H1 (cell line): ENCODE data around the gene MFSD2A. TPM values are rescaled to one million over a fixed set of nuclear protein-coding genes. Genes with fewer than 3 reads are reported as not detected.

ENCODE experiments used
- GTF2F1 ChIP-seq: IDR thresholded peaks from 2 replicates; pipeline ENCODE4 v1.6.1; 2012; ENCODE audit warnings: low read depth, low read length, improper control_type of control experiment, borderline replicate concordance
- NANOG ChIP-seq: IDR thresholded peaks from 2 replicates; pipeline ENCODE4 v1.6.1; 2011; ENCODE audit warnings: low read length, low read depth, mild to moderate bottlenecking, inconsistent platforms; ENCODE audit not compliant: insufficient read depth, poor library complexity, severe bottlenecking
- POLR2A ChIP-seq, 2 experiments: IDR thresholded peaks; 1 replicate in 1 of 2; 2 replicates in 1 of 2; pipeline ENCODE4 v1.6.1; 2011; ENCODE audit warnings: low read depth in 2 of 2, low read length in 2 of 2, mild to moderate bottlenecking in 2 of 2; ENCODE audit errors: control extremely low read depth in 1 of 2
- RBBP5 ChIP-seq: IDR thresholded peaks from 2 replicates; pipeline ENCODE4 v1.7.1; 2012; ENCODE audit warnings: low read depth, mild to moderate bottlenecking, inconsistent platforms, low read length, moderate library complexity, borderline replicate concordance
- TBP ChIP-seq: IDR thresholded peaks from 2 replicates; pipeline ENCODE4 v1.6.1; 2011; ENCODE audit warnings: low read depth, low read length, improper control_type of control experiment
- polyA plus RNA-seq, 7 experiments: library from polyadenylated mRNA; depleted of rRNA in 3 of 7; stranded (reverse) in 5 of 7; unstranded in 2 of 7; fragments of >200 nt in 5 of 7; fragments of 200-250 nt in 2 of 7; gene quantifications; 1 replicate in 5 of 7; 2 replicates in 1 of 7; 4 replicates in 1 of 7; pipeline versions ENCODE4 v1.2.1 to v1.2.3, GENCODE V29; 2011 to 2013; ENCODE audit warnings: missing spikeins in 2 of 7, mixed read lengths in 2 of 7
- total RNA-seq: library from RNA; stranded (reverse); fragmentation: NEBNext Ultra II Directional; extraction: Animal tissue kit (Norgen Biotek cat#: 25700); gene quantifications from 2 replicates; pipeline ENCODE4 v1.2.1, GENCODE V29; 2021
- TF ChIP-seq, protein P1 (sequence below): IDR thresholded peaks from 2 replicates; pipeline ENCODE4 v1.6.1; 2012; ENCODE audit warnings: low read length, inconsistent platforms

Gene MFSD2A
- total and polyA plus RNA-seq, 2 of the 8 experiments (the other 6 are each of a cell fraction or from before 2014, with no cell fraction given): 18.3 to 25.9 TPM

DNA sequence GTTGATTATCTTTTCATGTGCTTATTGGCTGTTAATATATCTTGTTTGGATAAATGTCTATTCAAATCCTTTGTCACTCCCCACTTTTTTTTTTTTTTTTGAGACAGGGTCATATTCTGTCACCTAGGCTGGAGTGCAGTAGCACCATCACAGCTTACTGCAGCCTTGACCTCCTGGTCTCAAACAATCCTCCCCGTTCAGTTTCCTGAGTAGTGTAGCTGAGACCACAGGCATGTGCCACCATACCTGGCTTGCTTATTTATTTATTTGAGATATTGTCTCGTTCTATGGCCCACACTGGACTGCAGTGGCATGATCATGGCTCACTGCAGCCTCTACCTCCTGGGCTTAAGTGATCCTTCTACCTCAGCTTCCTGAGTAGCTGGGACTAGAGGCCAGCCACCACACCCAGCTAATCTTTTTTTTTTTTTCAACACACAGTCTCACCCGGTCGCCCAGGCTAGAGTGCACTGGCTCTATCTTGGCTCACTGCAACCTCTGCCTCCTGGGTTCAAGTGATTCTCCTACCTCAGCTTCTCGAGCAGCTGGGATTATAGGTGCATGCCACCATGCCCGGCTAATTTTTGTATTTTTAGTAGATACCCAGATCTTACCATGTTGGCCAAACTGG lies 39.3 kb upstream of the MFSD2A start (continued):
- TF ChIP-seq, protein P1, sequence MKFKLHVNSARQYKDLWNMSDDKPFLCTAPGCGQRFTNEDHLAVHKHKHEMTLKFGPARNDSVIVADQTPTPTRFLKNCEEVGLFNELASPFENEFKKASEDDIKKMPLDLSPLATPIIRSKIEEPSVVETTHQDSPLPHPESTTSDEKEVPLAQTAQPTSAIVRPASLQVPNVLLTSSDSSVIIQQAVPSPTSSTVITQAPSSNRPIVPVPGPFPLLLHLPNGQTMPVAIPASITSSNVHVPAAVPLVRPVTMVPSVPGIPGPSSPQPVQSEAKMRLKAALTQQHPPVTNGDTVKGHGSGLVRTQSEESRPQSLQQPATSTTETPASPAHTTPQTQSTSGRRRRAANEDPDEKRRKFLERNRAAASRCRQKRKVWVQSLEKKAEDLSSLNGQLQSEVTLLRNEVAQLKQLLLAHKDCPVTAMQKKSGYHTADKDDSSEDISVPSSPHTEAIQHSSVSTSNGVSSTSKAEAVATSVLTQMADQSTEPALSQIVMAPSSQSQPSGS: no peak
- TF ChIP-seq TBP (no peak), NANOG (no peak), RBBP5 (no peak), POLR2A (IDR thresholded peaks at IDR 0.05; ENCODE audit: control extremely low read depth in 1 of 2, low read depth in 2 of 2, low read length in 2 of 2) (no peak), GTF2F1 (no peak)
